ENCODE data around the gene LAS1L.
"Not testable (repeated sequence)": the region's sequence is repeated elsewhere in the genome, so short reads cannot be mapped to it uniquely, and the experiment has no call there.

Gene LAS1L

DNA sequence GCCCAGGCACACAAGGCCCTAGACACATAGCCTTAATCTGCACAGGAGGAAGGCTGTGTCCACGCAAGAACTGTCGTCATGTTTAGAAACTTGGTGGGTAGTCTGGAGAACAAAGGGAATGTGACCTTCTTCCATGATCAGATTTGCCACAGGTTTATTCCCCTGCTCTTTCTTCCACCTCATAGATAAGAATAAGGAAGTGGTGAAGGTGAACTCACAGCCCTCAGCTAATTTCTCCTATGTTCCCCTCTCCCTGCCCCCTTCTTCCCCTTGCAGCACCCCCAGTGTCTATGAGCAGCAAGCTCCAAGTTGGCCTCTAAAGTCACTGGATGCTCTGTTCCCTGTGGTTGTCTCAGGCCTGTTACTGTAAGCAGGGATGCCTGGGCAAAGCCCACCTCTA, 39.8 kb upstream of the LAS1L start:
- in situ Hi-C loops (cut with HindIII; ENCODE audit: low sequenced_read_pairs), result no loop called here
- DNase-seq (ENCODE audit: low read depth), result no peak
- TF ChIP-seq, protein P1, sequence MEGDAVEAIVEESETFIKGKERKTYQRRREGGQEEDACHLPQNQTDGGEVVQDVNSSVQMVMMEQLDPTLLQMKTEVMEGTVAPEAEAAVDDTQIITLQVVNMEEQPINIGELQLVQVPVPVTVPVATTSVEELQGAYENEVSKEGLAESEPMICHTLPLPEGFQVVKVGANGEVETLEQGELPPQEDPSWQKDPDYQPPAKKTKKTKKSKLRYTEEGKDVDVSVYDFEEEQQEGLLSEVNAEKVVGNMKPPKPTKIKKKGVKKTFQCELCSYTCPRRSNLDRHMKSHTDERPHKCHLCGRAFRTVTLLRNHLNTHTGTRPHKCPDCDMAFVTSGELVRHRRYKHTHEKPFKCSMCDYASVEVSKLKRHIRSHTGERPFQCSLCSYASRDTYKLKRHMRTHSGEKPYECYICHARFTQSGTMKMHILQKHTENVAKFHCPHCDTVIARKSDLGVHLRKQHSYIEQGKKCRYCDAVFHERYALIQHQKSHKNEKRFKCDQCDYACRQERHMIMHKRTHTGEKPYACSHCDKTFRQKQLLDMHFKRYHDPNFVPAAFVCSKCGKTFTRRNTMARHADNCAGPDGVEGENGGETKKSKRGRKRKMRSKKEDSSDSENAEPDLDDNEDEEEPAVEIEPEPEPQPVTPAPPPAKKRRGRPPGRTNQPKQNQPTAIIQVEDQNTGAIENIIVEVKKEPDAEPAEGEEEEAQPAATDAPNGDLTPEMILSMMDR (IDR thresholded peaks at IDR 0.05; ENCODE audit: low read depth, low read length, missing control alignments), result no peak
- no peak overlapping the region for H3K4me3 ChIP-seq (ENCODE audit: low read depth, low read length)

DNA sequence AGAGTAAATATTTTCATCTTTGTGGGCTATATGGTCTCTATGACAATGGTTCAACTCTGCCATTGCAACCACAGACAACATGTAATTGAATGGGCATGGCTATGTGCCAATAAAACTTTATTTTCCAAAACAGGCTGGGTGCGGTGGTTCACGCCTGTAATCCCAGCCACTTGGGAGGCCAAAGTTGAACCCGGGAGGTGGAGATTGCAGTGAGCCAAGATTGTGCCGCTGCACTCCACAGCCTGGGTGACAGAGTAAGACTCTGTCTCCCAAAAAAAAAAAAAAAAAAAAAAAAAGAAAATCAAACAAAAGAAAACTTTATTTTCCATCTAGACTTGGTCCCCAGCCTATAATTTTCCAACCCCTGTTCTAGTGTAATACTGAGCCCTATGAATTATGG, 38.4 kb upstream of the LAS1L start:
- in situ Hi-C loops (cut with HindIII; ENCODE audit: low sequenced_read_pairs), result no loop called here
- TF ChIP-seq, protein P1 (IDR thresholded peaks at IDR 0.05; ENCODE audit: low read depth, low read length, missing control alignments), result no peak
- H3K4me3 ChIP-seq (ENCODE audit: low read depth, low read length), result no peak overlapping the region
- DNase-seq (ENCODE audit: low read depth), result no peak

DNA sequence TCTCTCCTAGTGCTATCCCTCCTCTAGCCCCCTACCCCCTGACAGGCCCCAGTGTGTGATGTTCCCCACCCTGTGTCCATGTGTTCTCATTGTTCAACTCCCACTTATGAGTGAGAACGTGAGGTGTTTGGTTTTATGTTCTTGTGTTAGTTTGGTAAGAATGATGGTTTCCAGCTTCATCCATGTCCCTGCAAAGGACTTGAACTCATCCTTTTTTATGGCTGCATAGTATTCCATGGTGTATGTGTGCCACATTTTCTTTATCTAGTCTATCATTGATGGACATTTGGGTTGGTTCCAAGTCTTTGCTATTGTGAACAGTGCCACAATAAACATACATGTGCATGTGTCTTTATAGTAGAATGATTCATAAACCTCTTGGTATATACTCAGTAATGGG, 28.3 kb upstream of the LAS1L start:
- H3K4me3 ChIP-seq (ENCODE audit: low read depth, low read length); in situ Hi-C loops (cut with HindIII; ENCODE audit: low sequenced_read_pairs); DNase-seq (ENCODE audit: low read depth): not testable (repeated sequence)

DNA sequence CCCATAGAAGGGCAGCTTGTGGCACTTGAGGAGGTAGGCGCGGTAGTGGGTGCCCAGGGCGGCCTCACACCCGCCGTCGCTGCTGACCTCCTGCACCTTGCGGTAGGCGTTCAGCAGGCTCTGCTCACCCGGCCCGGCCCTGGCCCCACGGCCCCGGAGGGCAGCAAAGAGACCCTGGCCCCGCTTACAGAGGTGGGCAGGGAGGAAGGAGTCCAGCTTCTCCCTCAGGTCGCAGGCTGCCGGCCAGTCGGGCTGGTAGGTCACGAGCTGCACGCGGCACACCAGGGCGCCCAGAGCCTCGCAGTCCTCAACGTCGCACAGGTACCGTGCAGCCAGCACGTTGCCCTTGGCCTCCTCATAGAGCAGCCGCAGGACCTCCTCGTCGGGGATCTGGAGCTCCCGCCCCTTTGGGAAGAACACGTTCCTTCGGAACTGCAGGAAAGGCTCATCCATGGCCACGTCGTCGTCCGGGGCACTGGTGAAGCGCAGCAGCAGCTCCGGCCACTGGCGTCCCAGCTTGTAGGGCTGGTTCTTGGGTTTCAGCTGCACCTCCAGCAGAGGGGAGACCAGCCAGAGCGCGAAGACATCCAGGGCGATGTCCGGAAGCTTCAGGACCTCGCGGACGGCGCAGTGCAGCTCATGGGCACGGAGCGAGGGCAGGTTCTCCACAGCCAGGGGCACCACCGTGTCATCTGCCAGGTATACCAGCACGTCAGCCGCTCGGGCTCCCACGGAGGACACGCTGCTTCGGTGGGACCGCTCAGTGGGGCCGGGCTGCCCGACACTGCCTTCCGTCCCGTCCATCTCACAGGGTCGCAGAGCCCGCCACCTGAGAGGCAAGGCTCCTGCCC, 17.1 kb upstream of the LAS1L start:
- no peak overlapping the region for H3K4me3 ChIP-seq (ENCODE audit: low read depth, low read length)

DNA sequence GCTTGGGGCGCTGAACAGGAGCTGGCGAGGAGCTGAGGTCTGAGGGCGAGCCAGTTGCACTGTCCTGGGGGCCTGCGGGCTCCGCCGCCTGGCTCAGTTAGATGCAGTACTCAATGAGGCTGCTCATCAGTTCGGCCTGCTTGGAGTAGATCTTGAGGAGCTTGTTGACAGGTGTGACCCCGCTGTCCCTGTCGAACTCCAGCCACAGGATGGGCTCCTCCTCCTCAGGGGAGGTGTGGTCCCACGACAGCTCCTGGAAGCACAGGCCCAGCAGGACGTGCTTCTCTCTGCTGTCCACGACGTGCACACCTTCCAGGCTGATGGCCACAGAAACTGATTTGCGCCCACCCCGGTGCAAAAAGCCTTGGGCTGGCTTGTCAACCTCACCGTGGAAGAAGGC, 16.5 kb upstream of the LAS1L start:
- H3K4me3 ChIP-seq (ENCODE audit: low read depth, low read length), result no peak overlapping the region
- TF ChIP-seq, protein P1 (IDR thresholded peaks at IDR 0.05; ENCODE audit: low read depth, low read length, missing control alignments), result no peak
- in situ Hi-C loops (cut with HindIII; ENCODE audit: low sequenced_read_pairs), result no loop called here
- DNase-seq (ENCODE audit: low read depth), result no peak

More for the DNA sequence above, 17.1 kb upstream of the LAS1L start:
- in situ Hi-C loops (cut with HindIII; ENCODE audit: low sequenced_read_pairs), result no loop called here
- DNase-seq (ENCODE audit: low read depth), result no peak
- TF ChIP-seq, protein P1 (IDR thresholded peaks at IDR 0.05; ENCODE audit: low read depth, low read length, missing control alignments), result no peak

DNA sequence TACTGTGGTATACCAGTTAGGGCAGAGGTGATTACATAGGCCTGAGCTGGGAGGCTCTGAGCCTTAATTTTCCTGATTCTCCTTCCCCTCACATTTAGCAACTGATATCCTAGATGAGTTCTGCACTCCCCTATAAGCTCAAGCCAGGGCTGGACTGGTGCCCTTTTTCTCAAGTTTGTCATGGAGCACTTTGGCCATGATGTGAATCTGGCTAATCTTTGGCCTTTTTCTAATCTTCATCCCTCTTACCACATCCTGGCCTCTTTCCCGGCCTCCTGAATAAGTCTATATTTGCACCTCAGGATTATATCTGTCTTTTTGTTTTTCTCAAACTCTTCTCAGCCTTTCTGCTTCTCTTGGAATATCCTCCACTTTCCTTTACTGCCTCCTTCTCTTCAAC, 10.9 kb upstream of the LAS1L start:
- DNase-seq (ENCODE audit: low read depth), result no peak
- TF ChIP-seq, protein P1 (IDR thresholded peaks at IDR 0.05; ENCODE audit: low read depth, low read length, missing control alignments), result no peak
- in situ Hi-C loops (cut with HindIII; ENCODE audit: low sequenced_read_pairs), result no loop called here

DNA sequence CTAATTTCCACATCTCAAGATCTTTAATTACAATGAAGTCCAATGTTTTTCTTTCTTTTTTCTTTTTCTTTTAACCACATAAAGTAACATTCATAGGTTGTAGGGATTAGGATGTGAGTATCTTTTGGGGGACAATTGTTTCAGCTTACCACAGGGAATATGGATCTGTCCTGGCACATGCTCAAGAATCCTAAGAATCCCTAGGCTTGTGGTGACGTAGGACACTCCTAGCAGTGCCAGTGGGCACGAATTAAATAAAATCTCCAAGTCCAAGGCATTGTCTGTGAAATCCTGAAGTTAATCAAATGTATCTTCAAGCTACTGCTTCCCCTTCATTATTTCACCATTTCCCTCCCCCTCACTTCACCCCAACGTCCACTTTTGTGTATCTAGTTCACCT, 2.6 kb upstream of the LAS1L start:
- no peak for DNase-seq (ENCODE audit: low read depth)
- TF ChIP-seq, protein P1 (IDR thresholded peaks at IDR 0.05; ENCODE audit: low read depth, low read length, missing control alignments), result no peak
- in situ Hi-C loops (cut with HindIII; ENCODE audit: low sequenced_read_pairs), result no loop called here

More for the DNA sequence above, 10.9 kb upstream of the LAS1L start:
- no peak overlapping the region for H3K4me3 ChIP-seq (ENCODE audit: low read depth, low read length)

More for the DNA sequence above, 2.6 kb upstream of the LAS1L start:
- H3K4me3 ChIP-seq (ENCODE audit: low read depth, low read length), result no peak overlapping the region
